GM12878 (cell line): ENCODE measurements around the gene KIF4B. TPM values are rescaled to one million over a fixed set of nuclear protein-coding genes. Genes with fewer than 3 reads are reported as not detected.

Source experiments
- ATAC-seq: fragments of 200-7000 bp; cut with Tn5 transposase; 3 replicates; pipeline ENCODE4 v1.9.1; 2020; ENCODE audit warnings: mild to moderate bottlenecking, moderate library complexity
- BruUV-seq: library from RNA; stranded (reverse); fragments of 400-500 nt; replicated peaks from 2 replicates; lab custom pipeline; 2021; lab: Mats Ljungman, UMichigan
- CTCF ChIA-PET: fragments of 300-600 bp; sonication (Branson Sonifier 250); formaldehyde crosslinking; extraction: SDS; loops from one replicate; lab custom pipeline; 2021; ENCODE audit warnings: inconsistent platforms; lab: Yijun Ruan, JAX
- POLR2A ChIA-PET: fragments of 350-600 bp; formaldehyde crosslinking; extraction: SDS; loops from one replicate; lab custom pipeline; 2021; ENCODE audit warnings: inconsistent platforms; lab: Charles Lee
- RAD21 ChIA-PET: fragments of 300-600 bp; sonication (Branson Sonifier 250); formaldehyde crosslinking; loops from one replicate; lab custom pipeline; 2023; ENCODE audit warnings: antibody characterized with exemption; ENCODE audit not compliant: unreplicated experiment; lab: Charles Lee
- SMC1A ChIA-PET: fragments of 300-600 bp; sonication (Branson Sonifier 250); formaldehyde crosslinking; loops from one replicate; lab custom pipeline; 2023; ENCODE audit not compliant: unreplicated experiment, uncharacterized antibody; lab: Charles Lee
- DNase-seq: peaks from one replicate; pipeline ENCODE4 v3.0.0-alpha.2; 2011; ENCODE audit warnings: low read depth, low spot score
- FAIRE-seq: peaks from 3 replicates; lab custom pipeline; 2011; peaks lifted over from hg19 to GRCh38; lab: Jason Lieb, UNC
- H2AFZ ChIP-seq: 2 replicates; pipeline ENCODE4 v1.6.0; 2011; ENCODE audit warnings: low read depth, low read length, control low read depth; ENCODE audit not compliant: control insufficient read depth
- H3K27ac ChIP-seq: 2 replicates; pipeline ENCODE4 v1.5.1; 2011; ENCODE audit warnings: control low read depth; ENCODE audit not compliant: control insufficient read depth, insufficient read depth
- H3K27me3 ChIP-seq, 2 experiments: replicated peaks in 1 of 2; 2 replicates each; pipeline versions ENCODE4 v1.6.0 to v1.6.1; 2011; ENCODE audit warnings: low read length in 1 of 2; ENCODE audit not compliant: control insufficient read depth in 2 of 2, insufficient read depth in 2 of 2
- H3K36me3 ChIP-seq, 2 experiments: 2 replicates each; pipeline ENCODE4 v1.5.1; 2011; ENCODE audit warnings: low read length in 1 of 2; ENCODE audit not compliant: control insufficient read depth in 2 of 2, insufficient read depth in 2 of 2
- H3K4me1 ChIP-seq: 2 replicates; pipeline ENCODE4 v1.6.1; 2011; ENCODE audit warnings: mild to moderate bottlenecking, low read length, moderate library complexity, mixed read lengths; ENCODE audit not compliant: control insufficient read depth, insufficient read depth
- H3K4me2 ChIP-seq: 2 replicates; pipeline ENCODE4 v1.6.0; 2011; ENCODE audit warnings: control low read depth; ENCODE audit not compliant: control insufficient read depth, insufficient read depth
- H3K4me3 ChIP-seq: fragments of 200-600 bp; sonication (generic); 2 replicates; pipeline ENCODE4 v1.5.1; 2016
- H3K79me2 ChIP-seq: 2 replicates; pipeline ENCODE4 v1.6.0; 2011; ENCODE audit warnings: low read length; ENCODE audit not compliant: control insufficient read depth, insufficient read depth
- H3K9ac ChIP-seq: 2 replicates; pipeline ENCODE4 v1.8.0; 2011; ENCODE audit warnings: low read length, control low read depth, mixed read lengths; ENCODE audit not compliant: control insufficient read depth, insufficient read depth
- H3K9me3 ChIP-seq: replicated peaks from 3 replicates; pipeline ENCODE4 v1.5.1; 2011; ENCODE audit warnings: mild to moderate bottlenecking, low read length; ENCODE audit not compliant: control insufficient read depth, insufficient read depth
- H4K20me1 ChIP-seq: 2 replicates; pipeline ENCODE4 v1.6.0; 2011; ENCODE audit not compliant: control insufficient read depth, insufficient read depth
- ATF2 ChIP-seq: IDR thresholded peaks from 2 replicates; pipeline ENCODE4 v1.6.1; 2012; ENCODE audit warnings: low read length, inconsistent platforms
- EGR1 ChIP-seq, 2 experiments: IDR thresholded peaks; 1 replicate in 1 of 2; 2 replicates in 1 of 2; pipeline ENCODE4 v1.6.1; 2011 to 2012; ENCODE audit warnings: low read depth in 2 of 2, low read length in 2 of 2, borderline replicate concordance in 1 of 2, mild to moderate bottlenecking in 1 of 2, moderate library complexity in 1 of 2
- FOS ChIP-seq: IDR thresholded peaks from 3 replicates; pipeline ENCODE4 v1.6.1; 2011; ENCODE audit warnings: borderline replicate concordance; ENCODE audit not compliant: insufficient read length; ENCODE audit errors: extremely low read depth
- FOXK2 ChIP-seq: fragments of 450-650 bp; IDR thresholded peaks from 2 replicates; pipeline ENCODE4 v1.6.1; 2017; ENCODE audit warnings: mild to moderate bottlenecking, moderate library complexity
- KAT2A ChIP-seq: conservative IDR thresholded peaks from 2 replicates; pipeline ENCODE4 v1.6.1; 2011; ENCODE audit warnings: low read depth, low read length; ENCODE audit not compliant: control insufficient read depth
- KDM1A ChIP-seq: fragments of 200-600 bp; sonication (generic); IDR thresholded peaks from 2 replicates; pipeline ENCODE4 v1.6.1; 2016; ENCODE audit warnings: borderline replicate concordance
- PML ChIP-seq: IDR thresholded peaks from 2 replicates; pipeline ENCODE4 v1.6.1; 2012; ENCODE audit warnings: low read length, inconsistent platforms
- POLR2AphosphoS2 ChIP-seq: IDR thresholded peaks from 2 replicates; pipeline ENCODE4 v1.6.1; 2011; ENCODE audit warnings: low read depth, mild to moderate bottlenecking, low read length, improper control_type of control experiment, moderate library complexity
- POLR2AphosphoS5 ChIP-seq: IDR thresholded peaks from 2 replicates; pipeline ENCODE4 v1.6.1; 2011; ENCODE audit warnings: mild to moderate bottlenecking, low read length, inconsistent platforms
- PRDM15 ChIP-seq: fragments of 450-650 bp; formaldehyde crosslinking; IDR thresholded peaks from 2 replicates; pipeline ENCODE4 v1.4.0; 2020; ENCODE audit warnings: mild to moderate bottlenecking, moderate library complexity
- RFX5 ChIP-seq: IDR thresholded peaks from 2 replicates; pipeline ENCODE4 v1.6.1; 2011; ENCODE audit warnings: low read depth, low read length, improper control_type of control experiment
- SMAD1 ChIP-seq: fragments of 450-650 bp; IDR thresholded peaks from 2 replicates; pipeline ENCODE4 v1.6.1; 2018; ENCODE audit warnings: mild to moderate bottlenecking, low read depth; ENCODE audit not compliant: partially characterized antibody
- SMARCA5 ChIP-seq: fragments of 450-650 bp; IDR thresholded peaks from 2 replicates; pipeline ENCODE4 v1.6.1; 2017; ENCODE audit warnings: mild to moderate bottlenecking
- SREBF2 ChIP-seq: IDR thresholded peaks from 2 replicates; pipeline ENCODE4 v1.6.1; 2012; ENCODE audit warnings: mild to moderate bottlenecking, low read length
- STAT1 ChIP-seq: fragments of 450-650 bp; conservative IDR thresholded peaks from 2 replicates; pipeline ENCODE4 v1.6.1; 2014; ENCODE audit warnings: antibody characterized with exemption, mild to moderate bottlenecking
- TBL1XR1 ChIP-seq: IDR thresholded peaks from 2 replicates; pipeline ENCODE4 v1.6.1; 2012; ENCODE audit warnings: low read depth, low read length, improper control_type of control experiment
- TCF12 ChIP-seq: IDR thresholded peaks from 2 replicates; pipeline ENCODE4 v1.6.1; 2011; ENCODE audit warnings: low read depth, mild to moderate bottlenecking, low read length
- ZBTB33 ChIP-seq: fragments of 450-650 bp; IDR thresholded peaks from 2 replicates; pipeline ENCODE4 v1.6.1; 2017; ENCODE audit warnings: mild to moderate bottlenecking
- WGBS: methylation state at CpG from one replicate; pipeline ENCODE4 v1.1.6; 2016; ENCODE audit warnings: low lambda C conversion rate; ENCODE audit not compliant: insufficient replicate concordance, insufficient coverage; ENCODE audit errors: missing lambda C conversion rate; 5-methylcytosine and 5-hydroxymethylcytosine counted together
- in situ Hi-C: fragments of 300-500 bp; cut with MboI; formaldehyde crosslinking; loops from 9 replicates; pipeline ENCODE4 v1.14.3; 2018; ENCODE audit warnings: mixed read lengths
- intact Hi-C: fragments of 100-400 bp; cut with micrococcal nuclease; formaldehyde crosslinking; loops from one replicate; pipeline ENCODE4 v1.14.2; 2022; ENCODE audit not compliant: unreplicated experiment
- polyA plus RNA-seq, 11 experiments: library from polyadenylated mRNA; depleted of rRNA in 4 of 11; unstranded in 6 of 11; stranded (reverse) in 5 of 11; fragments of >200 nt; fragmentation: Nextera tagmentation in 4 of 11; fragmentation: Illumina TruSeq in 1 of 11; extraction: Ambion mirVana in 4 of 11; extraction: Trizol in 1 of 11; gene quantifications; 1 replicate in 1 of 11; 2 replicates in 10 of 11; pipeline versions ENCODE4 v1.2.1 to v1.2.3, GENCODE V29; 2011 to 2016; ENCODE audit warnings: inconsistent platforms in 2 of 11, missing spikeins in 2 of 11, low read depth in 1 of 11
- total RNA-seq, 4 experiments: library from RNA; depleted of rRNA in 3 of 4; stranded (reverse); fragments of >200 nt in 3 of 4; fragmentation: Illumina TruSeq in 1 of 4; extraction: Trizol in 1 of 4; gene quantifications; 2 replicates each; pipeline versions ENCODE4 v1.2.1 to v1.2.3, GENCODE V29; 2013 to 2021

Gene KIF4B
- total and polyA plus RNA-seq, 10 of the 15 experiments (the other 5 are each of a cell fraction or from before 2014, with no cell fraction given) = 0.02 to 0.20 (median 0.05) TPM; not detected in 4

GRCh38 chr5:155050384-155051019, 36.9 kb downstream of the KIF4B start:
- FAIRE-seq (no peak), ATAC-seq (no peak), DNase-seq (no peak)
- H3K9ac ChIP-seq = no peak overlapping the region
- in situ Hi-C loops = no loop called here
- no peaks in the 10 kb centered on the region for H3K9me3 ChIP-seq
- no peaks in the 10 kb centered on the region for H4K20me1 ChIP-seq
- ChIA-PET POLR2A (no interaction called here), CTCF (interaction anchor here (0.6 to 2.4 kb wide), 2 partner anchors 400 kb away, joined by 3 to 12 read pairs; no protein-coding TSS in a partner anchor), SMC1A (interaction anchor here (0.6 to 1.3 kb wide), 2 partner anchors 36 to 113 kb away, joined by 3 read pairs; no protein-coding TSS in a partner anchor), RAD21 (no interaction called here)
- no peaks in the 10 kb centered on the region for H3K79me2 ChIP-seq
- no peaks in the 10 kb centered on the region; a peak in 1 of 4 replicates for H3K27me3 ChIP-seq
- H3K4me3 ChIP-seq = no peak overlapping the region
- H2AFZ ChIP-seq = no peak overlapping the region
- BruUV-seq = no TSS peak
- intact Hi-C loops = no loop called here
- H3K27ac ChIP-seq = no peak overlapping the region
- H3K4me1 ChIP-seq = no peaks in the 10 kb centered on the region
- H3K4me2 ChIP-seq = no peak overlapping the region
- no peaks in the 10 kb centered on the region for H3K36me3 ChIP-seq
- WGBS = 64% methylated on average over 5 of the region's 5 CpGs
- TF ChIP-seq STAT1 (no peak), POLR2AphosphoS2 (no peak), RFX5 (no peak), PML (no peak), EGR1 (IDR thresholded peaks at IDR 0.05; ENCODE audit: borderline replicate concordance in 1 of 2, low read depth in 2 of 2, low read length in 2 of 2) (no peak), SREBF2 (no peak), FOS (no peak), PRDM15 (CRISPR knock-in tag) (no peak), FOXK2 (no peak), TCF12 (no peak), SMARCA5 (no peak), SMAD1 (no peak), ATF2 (no peak), ZBTB33 (no peak), KAT2A (no peak), POLR2AphosphoS5 (no peak), KDM1A (no peak), TBL1XR1 (no peak)
